H7 (cell line): ENCODE measurements around the gene ADGRE2. TPM values are rescaled to one million over a fixed set of nuclear protein-coding genes. Genes with fewer than 3 reads are reported as not detected.
"Not testable (repeated sequence)": the region's sequence is repeated elsewhere in the genome, so short reads cannot be mapped to it uniquely, and the experiment has no call there.

Experiments used
- DNase-seq: peaks from one replicate; pipeline ENCODE4 v3.0.0; 2012
- H3K27me3 ChIP-seq: 2 replicates; pipeline ENCODE4 v1.6.0; 2011; ENCODE audit warnings: mild to moderate bottlenecking, low read length; ENCODE audit not compliant: control insufficient read depth, insufficient read depth
- H3K36me3 ChIP-seq: replicated peaks from 2 replicates; pipeline ENCODE4 v1.5.1; 2011; ENCODE audit warnings: low read length; ENCODE audit not compliant: control insufficient read depth, insufficient read depth
- H3K4me3 ChIP-seq: 2 replicates; pipeline ENCODE4 v1.5.1; 2011; ENCODE audit warnings: low read depth, mild to moderate bottlenecking, control low read depth, low read length, moderate library complexity; ENCODE audit not compliant: insufficient read depth
- total RNA-seq: library from RNA; depleted of rRNA; stranded (reverse); fragments of >200 nt; shearing (Covaris generic); gene quantifications from 2 replicates; pipeline ENCODE4 v1.2.3, GENCODE V29; 2014

The ADGRE2 gene
- total RNA-seq, 1 experiment from 2014 or later: not detected

- Histone ChIP-seq H3K4me3 (no peak overlapping the region), H3K27me3 (no peaks in the 10 kb centered on the region), H3K36me3 (peaks cover 3% of the 10 kb centered on the region)
- no peak for DNase-seq
Measured at GRCh38 chr19:14770944-14771839, 7.2 kb downstream of the ADGRE2 start.

- no peak for DNase-seq
- H3K27me3 ChIP-seq: no peaks in the 10 kb centered on the region
- H3K4me3 ChIP-seq: no peak overlapping the region
- peaks cover 3% of the 10 kb centered on the region for H3K36me3 ChIP-seq
Measured at GRCh38 chr19:14770136-14770535, 8.2 kb downstream of the ADGRE2 start.

GRCh38 chr19:14769201-14769600 is 9.2 kb downstream of the ADGRE2 start:
- Histone ChIP-seq H3K4me3 (no peak overlapping the region), H3K27me3 (no peaks in the 10 kb centered on the region), H3K36me3 (peaks cover 3% of the 10 kb centered on the region)
- DNase-seq: no peak

- Histone ChIP-seq H3K27me3 (no peaks in the 10 kb centered on the region), H3K36me3 (peaks cover 3% of the 10 kb centered on the region), H3K4me3 (no peak overlapping the region)
- DNase-seq: no peak
Measured at GRCh38 chr19:14768001-14768400, 10.4 kb downstream of the ADGRE2 start.

GRCh38 chr19:14767466-14767971 is 10.8 kb downstream of the ADGRE2 start:
- H3K4me3 ChIP-seq: no peak overlapping the region
- DNase-seq: no peak
- peaks cover 3% of the 10 kb centered on the region for H3K36me3 ChIP-seq
- no peaks in the 10 kb centered on the region for H3K27me3 ChIP-seq

GRCh38 chr19:14765841-14766240 is 12.5 kb downstream of the ADGRE2 start:
- H3K27me3 ChIP-seq, DNase-seq, H3K36me3 ChIP-seq, H3K4me3 ChIP-seq: not testable (repeated sequence)

GRCh38 chr19:14765403-14765802 is 13.0 kb downstream of the ADGRE2 start:
- not testable (repeated sequence) for DNase-seq, H3K4me3 ChIP-seq, H3K36me3 ChIP-seq

GRCh38 chr19:14764401-14764800 is 14.0 kb downstream of the ADGRE2 start:
- no peak for DNase-seq
- Histone ChIP-seq H3K4me3 (no peak overlapping the region), H3K36me3 (peaks cover 2% of the 10 kb centered on the region; the same call in 1 of the 2 replicates), H3K27me3 (no peaks in the 10 kb centered on the region)

More at GRCh38 chr19:14765403-14765802, 13.0 kb downstream of the ADGRE2 start:
- not testable (repeated sequence) for H3K27me3 ChIP-seq

- DNase-seq: no peak
- no peaks in the 10 kb centered on the region for H3K27me3 ChIP-seq
- H3K4me3 ChIP-seq: no peak overlapping the region
- peaks cover 2% of the 10 kb centered on the region; the same call in 1 of the 2 replicates for H3K36me3 ChIP-seq
Measured at GRCh38 chr19:14763497-14764145, 14.7 kb downstream of the ADGRE2 start.

- Histone ChIP-seq H3K4me3 (no peak overlapping the region), H3K36me3 (no peaks in the 10 kb centered on the region; the same call in 1 of the 2 replicates), H3K27me3 (no peaks in the 10 kb centered on the region)
- no peak for DNase-seq
Measured at GRCh38 chr19:14762111-14762510, 16.2 kb downstream of the ADGRE2 start.

GRCh38 chr19:14761607-14762006 is 16.8 kb downstream of the ADGRE2 start:
- H3K36me3 ChIP-seq: no peaks in the 10 kb centered on the region; the same call in 1 of the 2 replicates
- no peak overlapping the region for H3K4me3 ChIP-seq
- DNase-seq: no peak
- H3K27me3 ChIP-seq: no peaks in the 10 kb centered on the region

GRCh38 chr19:14758816-14759215 is 19.5 kb downstream of the ADGRE2 start:
- no peaks in the 10 kb centered on the region for H3K36me3 ChIP-seq
- no peaks in the 10 kb centered on the region for H3K27me3 ChIP-seq
- peak; percentile 67 for DNase-seq
- peak overlapping the region; percentile 8; the same call in 1 of the 2 replicates for H3K4me3 ChIP-seq

- Histone ChIP-seq H3K27me3 (no peaks in the 10 kb centered on the region), H3K36me3 (no peaks in the 10 kb centered on the region), H3K4me3 (no peak overlapping the region)
- no peak for DNase-seq
Measured at GRCh38 chr19:14748601-14749000, 29.8 kb downstream of the ADGRE2 start.

- Histone ChIP-seq H3K27me3 (no peaks in the 10 kb centered on the region), H3K4me3 (no peak overlapping the region), H3K36me3 (peaks cover 1% of the 10 kb centered on the region; the same call in 1 of the 2 replicates)
- no peak for DNase-seq
Measured at GRCh38 chr19:14746886-14747285, 31.5 kb downstream of the ADGRE2 start.

GRCh38 chr19:14735915-14736314 is 42.4 kb downstream of the ADGRE2 start:
- Histone ChIP-seq H3K36me3 (no peaks in the 10 kb centered on the region), H3K27me3 (no peaks in the 10 kb centered on the region), H3K4me3 (no peak overlapping the region)
- no peak for DNase-seq
